NCI-H748 treated with DMSO at 0.1 percent for 48 hours (cell line): ENCODE results near the gene TFAP2E.

Source experiments
- DNase-seq: peaks from one replicate; lab custom pipeline; 2025; lab: John Stamatoyannopoulos, UW

The TFAP2E gene

DNA sequence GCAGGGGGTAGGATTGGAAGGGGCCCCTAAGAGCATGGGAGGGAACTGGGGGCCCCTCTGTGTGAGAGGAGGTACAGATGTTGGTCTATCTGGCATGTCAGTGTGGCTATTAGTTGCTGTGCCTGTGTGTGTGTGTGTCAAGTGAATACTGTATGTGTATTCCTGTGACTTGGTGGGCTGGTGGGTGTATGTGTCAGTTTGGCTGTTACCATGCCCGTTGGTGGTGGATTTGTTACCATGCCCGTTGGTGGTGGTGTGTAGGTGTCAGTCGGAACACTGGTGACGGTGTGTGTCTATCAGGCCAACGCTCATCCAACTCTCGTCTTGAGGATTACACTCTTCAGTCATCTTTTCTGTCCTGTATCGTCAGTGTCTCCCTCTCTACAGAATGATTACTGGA lies 22.6 kb downstream of the TFAP2E start:
- DNase-seq = no peak

- DNase-seq = no peak
Measured at GRCh38 chr1:35597870-35598269, 24.8 kb downstream of the TFAP2E start.

- DNase-seq = no peak
Measured at GRCh38 chr1:35598895-35599294, 25.8 kb downstream of the TFAP2E start.

DNA sequence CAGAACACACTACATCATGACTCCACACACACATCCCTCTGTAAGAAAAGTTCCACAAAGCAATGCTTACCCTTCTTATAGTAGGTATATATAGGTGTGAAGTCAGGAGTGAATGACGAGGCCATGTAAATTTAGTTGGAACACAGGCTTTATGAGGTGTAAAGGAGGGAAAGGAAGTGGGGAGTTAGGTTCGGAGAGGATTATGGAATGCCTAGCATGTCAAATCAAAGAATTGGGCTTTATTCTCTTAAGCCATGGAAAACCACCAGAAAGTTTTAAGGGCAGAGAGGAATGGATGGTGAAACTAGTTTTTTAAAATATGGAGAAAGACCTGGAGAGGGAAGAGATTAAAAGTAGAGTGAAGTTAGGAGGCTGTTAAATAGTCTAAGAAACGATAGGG lies 26.3 kb downstream of the TFAP2E start:
- no peak for DNase-seq

DNA sequence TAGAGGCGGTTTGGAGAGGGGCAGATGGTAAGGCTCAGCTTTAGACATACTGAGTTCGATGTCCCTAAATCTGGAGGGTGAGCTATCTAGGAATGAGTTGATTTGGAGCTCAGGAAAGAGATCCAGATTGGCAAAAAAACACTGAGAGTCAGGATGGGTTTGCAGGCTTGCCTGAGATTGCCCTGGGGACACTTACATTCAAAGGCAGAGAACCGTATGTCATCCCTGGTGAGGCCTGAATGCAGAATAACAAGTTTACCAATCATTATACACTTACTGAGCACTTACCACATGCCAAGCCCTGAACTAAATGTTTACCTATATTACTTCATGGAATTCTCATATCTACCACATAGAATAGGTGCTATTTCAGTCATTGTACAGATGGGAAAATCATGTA lies 27.5 kb downstream of the TFAP2E start:
- DNase-seq = no peak

DNA sequence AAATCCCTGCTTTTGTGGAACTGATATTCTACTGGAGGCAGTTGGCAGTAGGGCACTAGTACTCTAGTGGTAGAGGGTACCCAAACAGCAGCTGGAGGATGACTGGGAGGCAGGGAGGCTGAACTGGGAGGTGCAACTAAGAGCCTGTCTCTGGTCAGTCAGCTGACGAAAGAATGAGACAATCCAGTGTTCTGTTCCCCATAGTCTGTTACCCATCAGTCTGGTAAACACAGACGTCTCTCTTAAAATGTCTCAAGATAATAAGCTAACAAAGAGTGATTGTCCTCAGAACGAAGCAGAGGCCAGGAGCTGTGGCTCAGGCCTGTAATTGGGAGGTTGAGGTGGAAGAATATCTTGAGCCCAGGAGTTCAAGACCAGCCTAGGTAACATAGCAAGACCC lies 30.4 kb downstream of the TFAP2E start:
- DNase-seq = no peak

GRCh38 chr1:35603941-35604340 lies 30.8 kb downstream of the TFAP2E start:
- DNase-seq = no peak

GRCh38 chr1:35605071-35605866 lies 32.2 kb downstream of the TFAP2E start:
- DNase-seq = no peak

- DNase-seq = no peak
Measured at GRCh38 chr1:35605867-35606182, 32.7 kb downstream of the TFAP2E start.

DNA sequence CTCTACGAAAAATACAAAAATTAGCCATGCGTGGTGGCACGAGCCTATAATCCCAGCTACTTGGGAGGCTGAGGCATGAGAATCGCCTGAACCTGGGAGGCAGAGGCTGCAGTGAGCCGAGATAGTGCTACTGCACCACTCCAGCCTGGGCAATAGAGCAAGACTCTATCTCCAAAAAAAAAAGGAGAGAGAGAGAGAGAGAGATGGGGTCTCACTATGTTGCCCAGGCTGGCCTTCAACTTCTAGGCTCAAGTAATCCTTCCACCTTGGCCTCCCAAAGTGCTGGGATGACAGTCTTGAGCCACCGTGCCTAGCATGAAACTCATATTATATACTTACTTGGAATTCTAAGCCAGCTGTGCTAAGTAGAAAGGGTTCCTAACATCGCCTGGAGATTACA lies 38.5 kb downstream of the TFAP2E start:
- no peak for DNase-seq

DNA sequence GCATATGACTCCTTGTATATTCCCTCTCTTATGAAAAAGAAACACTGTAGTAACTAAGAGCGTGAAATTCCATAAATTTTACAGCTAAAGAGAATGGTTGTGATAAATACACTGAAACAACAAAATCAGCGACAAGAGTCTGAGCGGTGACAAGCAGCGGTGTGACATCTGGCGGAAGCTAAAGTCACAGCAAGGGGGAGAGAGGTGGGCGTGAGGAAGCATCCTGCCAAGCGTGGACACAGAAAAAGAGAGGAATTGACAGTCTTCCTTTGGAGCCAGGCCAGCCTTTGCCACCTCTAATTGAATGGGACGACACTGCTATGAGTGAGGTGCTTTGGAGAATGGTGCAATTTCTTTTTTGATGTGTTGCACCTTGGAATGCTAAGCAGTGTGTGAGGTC lies 42.3 kb downstream of the TFAP2E start:
- DNase-seq = no peak

DNA sequence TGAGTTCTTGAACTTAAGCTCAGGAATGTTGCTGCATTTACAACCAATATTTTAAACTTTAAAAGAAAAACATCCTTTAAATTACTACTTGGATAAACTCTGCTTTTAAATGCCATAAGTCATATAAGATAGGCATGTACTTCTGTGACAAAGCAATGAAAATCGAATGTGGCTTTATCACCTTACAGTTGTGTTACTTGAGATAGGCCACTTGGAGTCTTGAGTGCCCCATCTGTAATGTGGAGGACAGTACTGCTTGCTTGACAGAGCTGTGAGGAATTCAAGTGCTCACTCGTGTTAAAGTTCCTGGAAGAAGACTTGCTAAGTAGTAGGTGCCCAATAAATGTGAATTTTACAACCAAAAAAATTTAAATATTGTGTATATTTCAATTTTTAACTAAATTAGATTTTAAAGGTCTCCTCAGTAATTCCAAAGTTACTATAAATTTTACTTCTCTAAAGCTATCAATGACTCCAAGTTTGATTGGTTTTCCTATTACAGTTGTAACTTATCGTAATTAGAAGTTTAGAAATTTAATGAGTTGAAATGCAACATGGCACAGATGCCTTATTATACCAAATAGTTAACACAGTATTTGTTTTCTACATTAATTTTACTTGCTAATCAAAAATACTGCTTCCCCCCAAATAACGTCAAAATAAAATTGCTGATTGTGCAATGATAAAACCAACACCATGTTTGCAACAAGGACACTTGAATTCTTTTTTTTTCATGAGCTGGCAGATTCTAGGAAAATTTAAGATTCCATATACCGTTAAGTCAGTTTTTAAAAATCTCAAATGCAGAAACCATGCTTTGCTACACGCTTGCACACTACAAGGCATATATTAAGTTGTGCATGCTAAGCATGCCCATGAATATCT lies 46.4 kb downstream of the TFAP2E start:
- no peak for DNase-seq

GRCh38 chr1:35622510-35623178 lies 49.5 kb downstream of the TFAP2E start:
- no peak for DNase-seq

GRCh38 chr1:35623832-35624231 lies 50.7 kb downstream of the TFAP2E start:
- no peak for DNase-seq

- no peak for DNase-seq
Measured at GRCh38 chr1:35629051-35629450, 55.9 kb downstream of the TFAP2E start.

DNA sequence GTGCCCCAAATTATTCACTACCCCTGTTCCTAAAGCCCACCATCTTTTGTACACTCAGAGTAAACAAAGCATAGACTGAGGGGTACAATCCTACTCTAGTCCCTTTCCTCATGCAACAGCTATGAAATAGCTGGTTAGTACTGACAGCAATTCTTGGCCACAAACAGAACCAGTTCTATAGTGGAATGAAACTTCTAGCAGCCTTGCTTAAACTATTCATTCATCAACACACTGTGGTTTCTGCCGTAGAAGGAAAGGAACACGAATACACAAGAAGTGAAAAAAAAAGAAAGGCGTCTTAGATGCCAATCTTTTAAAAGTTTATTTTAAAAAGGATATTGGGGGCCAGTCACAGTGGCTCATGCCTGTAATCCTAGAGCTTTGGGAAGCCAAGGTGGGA lies 58.3 kb downstream of the TFAP2E start:
- DNase-seq = no peak

GRCh38 chr1:35633547-35633946 lies 60.4 kb downstream of the TFAP2E start:
- no peak for DNase-seq

- no peak for DNase-seq
Measured at GRCh38 chr1:35637401-35637809, 64.3 kb downstream of the TFAP2E start.

- DNase-seq = no peak
Measured at GRCh38 chr1:35640380-35641232, 67.5 kb downstream of the TFAP2E start.

DNA sequence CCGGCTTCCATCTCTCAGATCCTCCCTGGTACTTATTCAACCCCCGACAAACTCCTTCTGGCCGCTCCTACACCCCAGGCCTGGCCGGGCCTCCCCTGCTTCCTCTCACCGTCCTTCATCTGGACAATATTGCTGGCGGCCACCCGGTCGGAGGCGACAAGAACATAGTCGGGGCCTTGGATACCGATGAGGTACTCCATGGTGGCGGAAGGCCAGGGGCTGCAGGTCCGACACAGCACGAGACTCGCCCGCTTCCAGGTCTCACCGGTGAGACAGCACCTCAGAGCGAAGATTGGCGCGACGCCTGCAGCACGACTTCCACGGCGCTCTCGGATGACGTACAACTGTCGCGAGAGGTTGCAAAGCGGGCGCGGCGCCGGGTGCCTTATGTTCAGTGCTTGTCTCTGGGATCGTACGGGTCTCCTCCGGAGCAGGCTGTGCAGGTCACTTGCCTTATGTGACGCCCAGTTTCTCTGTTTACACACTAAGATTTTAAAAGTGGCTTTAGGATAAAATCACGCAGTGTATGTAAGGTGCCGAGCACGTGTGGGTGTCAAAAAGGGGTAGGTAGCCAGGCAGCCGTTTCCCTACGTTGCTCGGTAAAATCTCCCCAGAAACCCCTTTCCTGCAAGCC lies 68.2 kb downstream of the TFAP2E start, which contains the start of gene PSMB2:
PSMB2 (minus strand) TSS at position 294 of the 634 bp plus-strand sequence; CDS start at position 200, 94 bp downstream.
- DNase-seq = peak; percentile 80

- DNase-seq = no peak
Measured at GRCh38 chr1:35642471-35642955, 69.4 kb downstream of the TFAP2E start.
